Esophagus muscularis mucosa (tissue), 4 donors: Measurements from ENCODE around the gene LFNG.

Source experiments
- CTCF ChIP-seq, 3 experiments: fragments of 200-600 bp in 2 of 3; fragments of 450-650 bp in 1 of 3; sonication (generic) in 2 of 3; IDR thresholded peaks; one replicate each; pipeline ENCODE4 v1.5.1; 2017 to 2019; ENCODE audit warnings: antibody characterized with exemption in 3 of 3, mild to moderate bottlenecking in 2 of 3, moderate library complexity in 1 of 3
- EP300 ChIP-seq: sonication (generic); formaldehyde crosslinking; IDR thresholded peaks from one replicate; pipeline ENCODE4 v1.6.1; 2017; ENCODE audit warnings: antibody characterized with exemption
- POLR2AphosphoS5 ChIP-seq, 2 donors: sonication (generic); formaldehyde crosslinking; IDR thresholded peaks; one replicate each; pipeline ENCODE4 v1.6.1; 2017; ENCODE audit warnings: antibody characterized with exemption in 2 of 2

DNA sequence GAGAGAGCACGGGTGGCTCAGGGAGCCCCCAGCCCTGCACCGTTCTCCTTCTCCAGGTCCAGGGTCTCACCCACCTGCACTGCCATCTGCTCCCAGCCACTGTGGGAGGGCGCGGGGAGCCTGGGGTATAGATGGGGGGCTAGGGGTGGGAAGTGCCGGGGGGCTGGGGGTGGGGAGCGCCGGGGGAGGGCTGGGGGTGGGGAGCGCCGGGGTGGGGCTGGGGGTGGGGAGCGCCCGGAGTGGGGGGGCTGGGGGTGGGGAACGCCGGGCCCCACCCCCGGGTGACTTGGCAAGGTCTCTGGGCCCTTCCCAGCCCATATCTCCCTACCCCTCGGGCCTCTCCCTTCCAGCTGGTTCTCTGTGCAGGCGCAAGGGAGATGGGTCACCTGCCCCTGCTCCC lies 43.3 kb upstream of the LFNG start, which contains the start of gene GRIFIN:
- TF ChIP-seq POLR2AphosphoS5 (IDR thresholded peaks at IDR 0.05) = no peak
- no peak for TF ChIP-seq CTCF (IDR thresholded peaks at IDR 0.05)
- no peak for TF ChIP-seq EP300
